HepG2 (cell line): Measurements from ENCODE around the gene C5. TPM values are rescaled to one million over a fixed set of nuclear protein-coding genes. Genes with fewer than 3 reads are reported as not detected.

Experiments
- ATAC-seq: fragments of 200-7000 bp; cut with Tn5 transposase; 3 replicates; pipeline ENCODE4 v1.9.1; 2020; ENCODE audit warnings: mild to moderate bottlenecking, moderate library complexity
- BruUV-seq: library from RNA; stranded (reverse); fragments of 400-500 nt; replicated peaks from 2 replicates; lab custom pipeline; 2021; lab: Mats Ljungman, UMichigan
- CTCF ChIA-PET: fragments of 300-600 bp; formaldehyde crosslinking; extraction: SDS; loops from one replicate; lab custom pipeline; 2021; ENCODE audit warnings: low total read pairs, inconsistent platforms, low intra/inter-chr PET ratio; lab: Yijun Ruan, JAX
- POLR2A ChIA-PET: fragments of 350-600 bp; sonication (Branson Sonifier 250); formaldehyde crosslinking; loops from one replicate; lab custom pipeline; 2020; ENCODE audit warnings: antibody characterized with exemption, inconsistent platforms; lab: Yijun Ruan, JAX
- DNase-seq: peaks from one replicate; pipeline ENCODE4 v3.0.0-alpha.2; 2015; ENCODE audit warnings: low spot score
- FAIRE-seq: peaks from 3 replicates; lab custom pipeline; 2011; peaks lifted over from hg19 to GRCh38; lab: Jason Lieb, UNC
- H2AFZ ChIP-seq: one replicate; pipeline ENCODE4 v1.6.1; 2011; ENCODE audit warnings: low read length, inconsistent platforms
- H3K27ac ChIP-seq: fragments of 300-600 bp; 3 replicates; pipeline ENCODE4 v1.8.0; 2011; ENCODE audit warnings: mixed run types, mild to moderate bottlenecking, mixed read lengths, low read length, inconsistent platforms; ENCODE audit not compliant: insufficient read depth; ENCODE audit errors: extremely low read length
- H3K27me3 ChIP-seq, 2 experiments: fragments of 200-600 bp in 1 of 2; 2 replicates in 1 of 2; 3 replicates in 1 of 2; pipeline versions ENCODE4 v1.6.0 to v1.8.0; 2011; ENCODE audit warnings: low read length in 2 of 2, mild to moderate bottlenecking in 2 of 2, moderate library complexity in 2 of 2, inconsistent platforms in 1 of 2; ENCODE audit not compliant: insufficient read depth in 2 of 2, control insufficient read depth in 1 of 2
- H3K36me3 ChIP-seq, 2 experiments: fragments of 200-600 bp in 1 of 2; replicated peaks in 1 of 2; 2 replicates in 1 of 2; 3 replicates in 1 of 2; pipeline versions ENCODE4 v1.5.1 to v1.8.0; 2011; ENCODE audit warnings: low read length in 2 of 2, inconsistent platforms in 1 of 2; ENCODE audit not compliant: insufficient read depth in 2 of 2, control insufficient read depth in 1 of 2
- H3K4me1 ChIP-seq: 2 replicates; pipeline ENCODE4 v1.5.1; 2012; ENCODE audit warnings: low read length, inconsistent platforms; ENCODE audit not compliant: insufficient read depth
- H3K4me2 ChIP-seq: 2 replicates; pipeline ENCODE4 v1.6.0; 2011; ENCODE audit warnings: low read depth, low read length, inconsistent platforms
- H3K4me3 ChIP-seq, 3 experiments: fragments of 200-600 bp in 1 of 3; sonication (generic), shearing (Covaris generic) in 1 of 3; replicated peaks in 1 of 3; 2 replicates each; pipeline ENCODE4 v1.5.1; 2011 to 2016; ENCODE audit warnings: low read length in 3 of 3, inconsistent platforms in 2 of 3, low read depth in 2 of 3, mild to moderate bottlenecking in 2 of 3, control low read depth in 1 of 3, mixed read lengths in 1 of 3; ENCODE audit not compliant: insufficient read depth in 1 of 3
- H3K79me2 ChIP-seq: one replicate; pipeline ENCODE4 v1.6.1; 2011; ENCODE audit warnings: low read length, inconsistent platforms; ENCODE audit not compliant: insufficient read depth
- H3K9ac ChIP-seq: 2 replicates; pipeline ENCODE4 v1.6.0; 2011; ENCODE audit warnings: mild to moderate bottlenecking, low read depth, low read length, inconsistent platforms; ENCODE audit not compliant: insufficient read depth
- H3K9me3 ChIP-seq: 2 replicates; pipeline ENCODE4 v1.5.1; 2012; ENCODE audit warnings: mild to moderate bottlenecking, low read length
- H4K20me1 ChIP-seq: 2 replicates; pipeline ENCODE4 v1.6.0; 2011; ENCODE audit warnings: inconsistent platforms, mild to moderate bottlenecking, low read length, moderate library complexity; ENCODE audit not compliant: insufficient read depth
- BORCS8-MEF2B ChIP-seq: sonication (generic); formaldehyde crosslinking; IDR thresholded peaks from 2 replicates; pipeline ENCODE4 v1.8.0; 2022; ENCODE audit warnings: mild to moderate bottlenecking, missing genetic modification reagents
- FOXA3 ChIP-seq: IDR thresholded peaks from 2 replicates; pipeline ENCODE4 v1.6.1; 2016; ENCODE audit warnings: missing genetic modification reagents, missing compliant biosample characterization
- MXI1 ChIP-seq: IDR thresholded peaks from 3 replicates; pipeline ENCODE4 v1.6.1; 2012; ENCODE audit warnings: low read depth, low read length, inconsistent platforms, borderline replicate concordance
- RNF2 ChIP-seq: fragments of 450-650 bp; conservative IDR thresholded peaks from 2 replicates; pipeline ENCODE4 v1.6.1; 2016; ENCODE audit warnings: low read depth
- RXRB ChIP-seq: IDR thresholded peaks from 2 replicates; pipeline ENCODE4 v1.6.1; 2016; ENCODE audit warnings: borderline replicate concordance, missing genetic modification reagents, missing compliant biosample characterization
- SMARCE1 ChIP-seq: fragments of 450-650 bp; IDR thresholded peaks from 2 replicates; pipeline ENCODE4 v1.6.1; 2017; ENCODE audit warnings: borderline replicate concordance
- SSRP1 ChIP-seq: IDR thresholded peaks from 2 replicates; pipeline ENCODE4 v1.6.1; 2016; ENCODE audit warnings: control low read depth
- ZIK1 ChIP-seq: sonication (generic); formaldehyde crosslinking; IDR thresholded peaks from 2 replicates; pipeline ENCODE4 v1.5.0; 2020; ENCODE audit warnings: mild to moderate bottlenecking, low read depth, missing genetic modification reagents, borderline replicate concordance
- ZMYM4 ChIP-seq: sonication (generic); formaldehyde crosslinking; IDR thresholded peaks from 2 replicates; pipeline ENCODE4 v1.8.1; 2023; ENCODE audit warnings: mild to moderate bottlenecking, missing genetic modification reagents
- ZNF562 ChIP-seq: sonication (generic); formaldehyde crosslinking; IDR thresholded peaks from 2 replicates; pipeline ENCODE4 v1.8.0; 2022; ENCODE audit warnings: missing genetic modification reagents, borderline replicate concordance
- ZNF777 ChIP-seq: sonication (generic); formaldehyde crosslinking; IDR thresholded peaks from 2 replicates; pipeline ENCODE4 v1.4.0; 2020; ENCODE audit warnings: missing genetic modification reagents
- ZZZ3 ChIP-seq: sonication (generic); formaldehyde crosslinking; IDR thresholded peaks from 2 replicates; pipeline ENCODE4 v1.4.0; 2020; ENCODE audit warnings: missing genetic modification reagents, mild to moderate bottlenecking, borderline replicate concordance
- WGBS: methylation state at CpG from one replicate; pipeline ENCODE4 v1.1.6; 2017; ENCODE audit warnings: low lambda C conversion rate; 5-methylcytosine and 5-hydroxymethylcytosine counted together
- in situ Hi-C: cut with HindIII; loops from 2 replicates; pipeline ENCODE4 v1.10.0; 2017; ENCODE audit warnings: low pct_unique_long_range_greater_than_20kb; ENCODE audit not compliant: extremely low pct_ligation_motif_present
- intact Hi-C: fragments of 100-400 bp; cut with micrococcal nuclease; formaldehyde crosslinking; loops from one replicate; pipeline ENCODE4 v1.10.0; 2022; ENCODE audit not compliant: unreplicated experiment
- polyA plus RNA-seq, 8 experiments: library from polyadenylated mRNA; depleted of rRNA in 3 of 8; stranded (reverse) in 7 of 8; unstranded in 1 of 8; fragments of >200 nt; fragmentation: Illumina TruSeq in 4 of 8; extraction: Trizol in 4 of 8; gene quantifications; 2 replicates each; pipeline versions ENCODE4 v1.2.1 to v1.2.3, GENCODE V29; 2011 to 2016; ENCODE audit warnings: low read depth in 4 of 8, missing spikeins in 1 of 8, mixed read lengths in 1 of 8; ENCODE audit not compliant: insufficient read depth in 1 of 8
- total RNA-seq, 5 experiments: library from RNA; depleted of rRNA; stranded (reverse); fragments of >200 nt; fragmentation: Illumina TruSeq; extraction: Trizol; gene quantifications; 2 replicates each; pipeline ENCODE4 v1.2.3, GENCODE V29; 2016; ENCODE audit warnings: low read depth in 1 of 5
- TF ChIP-seq, protein P1 (sequence below): IDR thresholded peaks from 2 replicates; pipeline ENCODE4 v1.6.1; 2012; ENCODE audit warnings: inconsistent platforms
- TF ChIP-seq, protein P2 (sequence below): sonication (generic); formaldehyde crosslinking; IDR thresholded peaks from 2 replicates; pipeline ENCODE4 v1.4.0; 2020; ENCODE audit warnings: missing genetic modification reagents

Gene C5
- total and polyA plus RNA-seq, 2 of the 13 experiments (the other 11 are each of a cell fraction or from before 2014, with no cell fraction given): 57.6 to 192 TPM

DNA sequence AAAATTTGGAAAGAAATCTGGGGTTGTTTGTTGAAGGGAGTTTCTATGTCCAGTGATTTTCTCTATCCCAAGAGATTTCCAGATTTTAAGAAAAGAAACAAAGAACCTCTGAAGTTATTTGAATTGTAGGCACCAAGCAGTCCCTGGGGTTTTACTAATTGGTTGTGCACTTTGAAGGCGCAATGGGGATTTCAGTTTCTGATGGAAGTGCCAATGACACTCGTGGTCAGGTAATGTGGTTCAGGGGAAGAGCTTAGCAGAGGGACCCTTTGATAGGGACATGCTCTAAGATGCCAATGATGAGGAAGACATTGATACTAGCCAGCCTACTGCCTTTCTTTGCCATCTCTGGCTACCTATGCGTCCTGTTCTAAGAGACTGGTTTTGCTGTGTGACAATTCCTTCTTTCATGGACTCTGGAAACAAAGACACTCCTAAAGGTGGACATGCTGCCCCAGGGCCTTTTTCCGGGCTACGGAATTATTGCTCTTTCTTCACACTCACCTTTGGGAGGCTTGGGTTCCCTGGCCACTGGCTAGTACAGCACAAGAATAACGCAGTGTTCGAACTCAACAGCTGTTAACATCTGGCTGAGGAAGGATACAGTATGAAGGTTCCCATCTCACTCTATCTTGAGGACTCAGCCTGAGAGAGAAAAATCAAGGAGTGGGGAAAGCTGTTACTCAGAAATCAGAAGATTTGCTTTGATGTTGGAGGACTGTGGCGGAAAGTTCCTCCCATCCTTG is 116.6 kb downstream of the C5 start:
- Histone ChIP-seq H3K27ac (no peak overlapping the region), H3K27me3 (no peaks in the 10 kb centered on the region), H3K4me2 (no peak overlapping the region), H3K9ac (no peak overlapping the region), H4K20me1 (no peaks in the 10 kb centered on the region), H3K79me2 (no peaks in the 10 kb centered on the region), H3K9me3 (no peaks in the 10 kb centered on the region), H3K4me1 (peaks cover 28% of the 10 kb centered on the region), H3K4me3 (no peak overlapping the region), H3K36me3 (no peaks in the 10 kb centered on the region), H2AFZ (no peak overlapping the region)
- FAIRE-seq (no peak), DNase-seq (no peak), ATAC-seq (no peak)
- POLR2A ChIA-PET: interaction anchor here (1.0 kb wide), 1 partner anchor 141 kb away, joined by 3 read pairs; the partner anchor contains the start of gene FBXW2
- in situ Hi-C loops: no loop called here
- WGBS: 78% methylated on average over 8 of the region's 8 CpGs
- no TSS peak for BruUV-seq
- TF ChIP-seq RXRB (CRISPR knock-in tag) (no peak), SMARCE1 (no peak), SSRP1 (CRISPR knock-in tag) (no peak), ZMYM4 (CRISPR knock-in tag) (no peak), BORCS8-MEF2B (CRISPR knock-in tag) (no peak)
- TF ChIP-seq, protein P1, sequence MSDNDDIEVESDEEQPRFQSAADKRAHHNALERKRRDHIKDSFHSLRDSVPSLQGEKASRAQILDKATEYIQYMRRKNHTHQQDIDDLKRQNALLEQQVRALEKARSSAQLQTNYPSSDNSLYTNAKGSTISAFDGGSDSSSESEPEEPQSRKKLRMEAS: no peak
- CTCF ChIA-PET: interaction anchor here (1.3 kb wide), 1 partner anchor 178 kb away, joined by 3 read pairs; no protein-coding TSS in a partner anchor
- intact Hi-C loops: no loop called here

DNA sequence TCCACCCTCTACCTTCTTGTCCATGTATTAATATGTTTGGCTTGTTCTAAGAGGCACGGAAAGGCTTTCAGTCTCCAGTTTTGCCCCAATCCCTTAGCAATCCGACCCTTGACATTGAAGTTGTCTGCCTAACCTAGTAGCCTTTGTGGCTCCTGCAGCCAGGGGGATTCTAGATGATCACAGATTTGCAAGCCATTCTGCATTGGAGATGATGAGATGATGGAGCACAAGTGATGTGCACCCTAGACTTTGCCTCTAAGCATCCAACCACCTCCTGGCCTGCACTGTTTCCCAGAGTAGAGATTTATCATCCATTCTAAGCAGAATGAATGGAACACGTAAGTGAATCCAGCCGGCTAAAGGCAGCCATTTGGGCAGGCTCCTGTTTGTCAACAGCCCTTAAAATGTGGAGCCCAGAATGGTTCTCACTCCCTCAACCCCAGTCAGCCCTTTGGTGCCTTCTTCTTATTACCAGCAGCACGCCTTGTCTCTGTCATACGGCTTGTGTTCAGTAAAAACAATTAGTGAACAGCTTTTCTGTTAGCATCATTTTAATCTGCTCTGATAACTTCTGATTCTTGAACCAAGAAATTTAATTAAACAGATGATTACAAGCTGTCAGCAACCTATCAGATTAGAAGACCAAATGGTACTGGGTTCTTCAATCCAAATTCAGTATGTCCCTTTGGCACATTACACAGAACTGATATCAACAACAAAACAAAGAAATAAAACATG is 117.8 kb downstream of the C5 start:
- WGBS: 45% methylated on average over 6 of the region's 6 CpGs
- POLR2A ChIA-PET: no interaction called here
- TF ChIP-seq FOXA3 (CRISPR knock-in tag) (no peak), MXI1 (no peak), ZIK1 (no peak), ZNF562 (CRISPR knock-in tag) (no peak), RNF2 (no peak), ZZZ3 (CRISPR knock-in tag) (no peak), ZNF777 (CRISPR knock-in tag) (no peak)
- TF ChIP-seq, protein P2, sequence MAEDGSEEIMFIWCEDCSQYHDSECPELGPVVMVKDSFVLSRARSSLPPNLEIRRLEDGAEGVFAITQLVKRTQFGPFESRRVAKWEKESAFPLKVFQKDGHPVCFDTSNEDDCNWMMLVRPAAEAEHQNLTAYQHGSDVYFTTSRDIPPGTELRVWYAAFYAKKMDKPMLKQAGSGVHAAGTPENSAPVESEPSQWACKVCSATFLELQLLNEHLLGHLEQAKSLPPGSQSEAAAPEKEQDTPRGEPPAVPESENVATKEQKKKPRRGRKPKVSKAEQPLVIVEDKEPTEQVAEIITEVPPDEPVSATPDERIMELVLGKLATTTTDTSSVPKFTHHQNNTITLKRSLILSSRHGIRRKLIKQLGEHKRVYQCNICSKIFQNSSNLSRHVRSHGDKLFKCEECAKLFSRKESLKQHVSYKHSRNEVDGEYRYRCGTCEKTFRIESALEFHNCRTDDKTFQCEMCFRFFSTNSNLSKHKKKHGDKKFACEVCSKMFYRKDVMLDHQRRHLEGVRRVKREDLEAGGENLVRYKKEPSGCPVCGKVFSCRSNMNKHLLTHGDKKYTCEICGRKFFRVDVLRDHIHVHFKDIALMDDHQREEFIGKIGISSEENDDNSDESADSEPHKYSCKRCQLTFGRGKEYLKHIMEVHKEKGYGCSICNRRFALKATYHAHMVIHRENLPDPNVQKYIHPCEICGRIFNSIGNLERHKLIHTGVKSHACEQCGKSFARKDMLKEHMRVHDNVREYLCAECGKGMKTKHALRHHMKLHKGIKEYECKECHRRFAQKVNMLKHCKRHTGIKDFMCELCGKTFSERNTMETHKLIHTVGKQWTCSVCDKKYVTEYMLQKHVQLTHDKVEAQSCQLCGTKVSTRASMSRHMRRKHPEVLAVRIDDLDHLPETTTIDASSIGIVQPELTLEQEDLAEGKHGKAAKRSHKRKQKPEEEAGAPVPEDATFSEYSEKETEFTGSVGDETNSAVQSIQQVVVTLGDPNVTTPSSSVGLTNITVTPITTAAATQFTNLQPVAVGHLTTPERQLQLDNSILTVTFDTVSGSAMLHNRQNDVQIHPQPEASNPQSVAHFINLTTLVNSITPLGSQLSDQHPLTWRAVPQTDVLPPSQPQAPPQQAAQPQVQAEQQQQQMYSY (CRISPR knock-in tag): no peak

More for the DNA sequence above, 117.8 kb downstream of the C5 start:
- Histone ChIP-seq H3K4me1 (peaks cover 37% of the 10 kb centered on the region), H3K36me3 (no peaks in the 10 kb centered on the region), H3K4me2 (no peak overlapping the region), H3K79me2 (no peaks in the 10 kb centered on the region), H3K27ac (no peak overlapping the region), H3K4me3 (no peak overlapping the region), H4K20me1 (no peaks in the 10 kb centered on the region), H3K27me3 (peaks cover 2 to 11% of the 10 kb centered on the region in 2 experiments; a peak in 2 of 5 replicates), H3K9ac (no peak overlapping the region), H2AFZ (no peak overlapping the region), H3K9me3 (no peaks in the 10 kb centered on the region)
- DNase-seq (no peak), FAIRE-seq (no peak), ATAC-seq (no peak)
- in situ Hi-C loops: no loop called here
- CTCF ChIA-PET: interaction anchor here (1.3 kb wide), 1 partner anchor 176 kb away, joined by 3 read pairs; no protein-coding TSS in a partner anchor
- no TSS peak for BruUV-seq
- intact Hi-C loops: no loop called here
